WTC11 (cell line): ENCODE results near the gene C1orf35. TPM values are rescaled to one million over a fixed set of nuclear protein-coding genes. Genes with fewer than 3 reads are reported as not detected.

Experiments
- ATAC-seq: fragments of 200-7000 bp; cut with Tn5 transposase; 2 replicates; pipeline ENCODE4 v1.10.0; 2021; ENCODE audit warnings: mild to moderate bottlenecking, moderate library complexity
- CTCF ChIA-PET: fragments of 300-600 bp; sonication (Branson Sonifier 250); formaldehyde crosslinking; loops from one replicate; lab custom pipeline; 2021; ENCODE audit warnings: antibody characterized with exemption; lab: Charles Lee
- POLR2A ChIA-PET: fragments of 350-600 bp; sonication (Branson Sonifier 250); formaldehyde crosslinking; loops from one replicate; lab custom pipeline; 2021; ENCODE audit warnings: antibody characterized with exemption; lab: Charles Lee
- DNase-seq: peaks from one replicate; pipeline ENCODE4 v3.0.0; 2021; ENCODE audit warnings: low spot score
- H3K27ac Mint-ChIP-seq: 2 replicates; pipeline ENCODE4 v1.8.0; 2021; ENCODE audit warnings: mixed read lengths
- H3K27me3 Mint-ChIP-seq: 2 replicates; pipeline ENCODE4 v1.8.0; 2021; ENCODE audit warnings: low read depth, mild to moderate bottlenecking, moderate library complexity, mixed read lengths
- H3K36me3 Mint-ChIP-seq: 2 replicates; pipeline ENCODE4 v1.8.0; 2021; ENCODE audit warnings: mixed read lengths
- H3K4me1 Mint-ChIP-seq: 2 replicates; pipeline ENCODE4 v1.8.0; 2022; ENCODE audit warnings: mixed read lengths
- H3K4me3 Mint-ChIP-seq: 2 replicates; pipeline ENCODE4 v1.8.0; 2021; ENCODE audit warnings: mild to moderate bottlenecking, moderate library complexity, mixed read lengths
- H3K9me3 Mint-ChIP-seq: 2 replicates; pipeline ENCODE4 v1.8.0; 2021; ENCODE audit warnings: mixed read lengths
- AFF4 ChIP-seq: sonication (generic); formaldehyde crosslinking; IDR thresholded peaks from 2 replicates; pipeline ENCODE4 v1.8.1; 2023; ENCODE audit warnings: mild to moderate bottlenecking, missing genetic modification reagents, borderline replicate concordance
- ATF2 ChIP-seq: sonication (generic); formaldehyde crosslinking; IDR thresholded peaks from 2 replicates; pipeline ENCODE4 v1.8.1; 2022; ENCODE audit warnings: low read depth, missing genetic modification reagents, borderline replicate concordance
- ATF6 ChIP-seq: sonication (generic); formaldehyde crosslinking; IDR thresholded peaks from 2 replicates; pipeline ENCODE4 v1.8.1; 2023; ENCODE audit warnings: mild to moderate bottlenecking, missing genetic modification reagents
- CDX4 ChIP-seq: fragments of 250-450 bp; sonication (Bioruptor Pico); IDR thresholded peaks from 2 replicates; pipeline ENCODE4 v1.9.0; 2021; ENCODE audit warnings: moderate library complexity, mild to moderate bottlenecking, inconsistent platforms, borderline replicate concordance
- CTCF ChIP-seq: fragments of 200-600 bp; IDR thresholded peaks from 2 replicates; pipeline ENCODE4 v1.8.0; 2022; ENCODE audit warnings: antibody characterized with exemption
- E2F1 ChIP-seq: sonication (generic); formaldehyde crosslinking; IDR thresholded peaks from 2 replicates; pipeline ENCODE4 v1.8.0; 2022; ENCODE audit warnings: mild to moderate bottlenecking, missing genetic modification reagents
- E2F4 ChIP-seq: sonication (generic); formaldehyde crosslinking; IDR thresholded peaks from 2 replicates; pipeline ENCODE4 v1.8.1; 2022; ENCODE audit warnings: low read depth, mild to moderate bottlenecking, moderate library complexity, missing genetic modification reagents, borderline replicate concordance
- IRF2 ChIP-seq: sonication (generic); formaldehyde crosslinking; IDR thresholded peaks from 2 replicates; pipeline ENCODE4 v1.8.0; 2022; ENCODE audit warnings: low read depth, missing genetic modification reagents, borderline replicate concordance
- JUN ChIP-seq: sonication (generic); formaldehyde crosslinking; IDR thresholded peaks from 2 replicates; pipeline ENCODE4 v1.8.0; 2023; ENCODE audit warnings: mild to moderate bottlenecking, missing genetic modification reagents
- MLX ChIP-seq: sonication (generic); formaldehyde crosslinking; IDR thresholded peaks from 2 replicates; pipeline ENCODE4 v1.8.1; 2023; ENCODE audit warnings: mild to moderate bottlenecking, missing genetic modification reagents, moderate library complexity
- NFE2L1 ChIP-seq: sonication (generic); formaldehyde crosslinking; IDR thresholded peaks from 2 replicates; pipeline ENCODE4 v1.8.1; 2023; ENCODE audit warnings: missing genetic modification reagents
- NR2C2 ChIP-seq: sonication (generic); formaldehyde crosslinking; IDR thresholded peaks from 2 replicates; pipeline ENCODE4 v1.8.0; 2022; ENCODE audit warnings: mild to moderate bottlenecking, missing genetic modification reagents
- NR3C1 ChIP-seq: sonication (generic); formaldehyde crosslinking; conservative IDR thresholded peaks from 2 replicates; pipeline ENCODE4 v1.8.1; 2023; ENCODE audit warnings: low read depth, mild to moderate bottlenecking, missing genetic modification reagents
- TCF7 ChIP-seq: sonication (generic); formaldehyde crosslinking; IDR thresholded peaks from 2 replicates; pipeline ENCODE4 v1.8.0; 2022; ENCODE audit warnings: mild to moderate bottlenecking, low read depth, missing genetic modification reagents, moderate library complexity
- TEAD1 ChIP-seq: sonication (generic); formaldehyde crosslinking; IDR thresholded peaks from 2 replicates; pipeline ENCODE4 v1.8.0; 2022; ENCODE audit warnings: mild to moderate bottlenecking, missing genetic modification reagents
- USF2 ChIP-seq: sonication (generic); formaldehyde crosslinking; IDR thresholded peaks from 2 replicates; pipeline ENCODE4 v1.8.1; 2023; ENCODE audit warnings: mild to moderate bottlenecking, missing genetic modification reagents, moderate library complexity
- ZNF138 ChIP-seq: sonication (generic); formaldehyde crosslinking; conservative IDR thresholded peaks from 2 replicates; pipeline ENCODE4 v1.8.1; 2022; ENCODE audit warnings: mild to moderate bottlenecking, moderate library complexity, missing genetic modification reagents
- ZNF219 ChIP-seq: sonication (generic); formaldehyde crosslinking; IDR thresholded peaks from 2 replicates; pipeline ENCODE4 v1.8.0; 2023; ENCODE audit warnings: missing genetic modification reagents, mild to moderate bottlenecking, borderline replicate concordance
- ZNF232 ChIP-seq: sonication (generic); formaldehyde crosslinking; IDR thresholded peaks from 2 replicates; pipeline ENCODE4 v1.8.0; 2022; ENCODE audit warnings: mild to moderate bottlenecking, missing genetic modification reagents
- total RNA-seq: library from RNA; stranded (reverse); gene quantifications from 3 replicates; pipeline ENCODE4 v1.2.3, GENCODE V29; 2021

Gene C1orf35
- total RNA-seq, 1 experiment from 2014 or later = 33.8 TPM

- H3K9me3 Mint-ChIP-seq = no peaks in the 10 kb centered on the region
- peaks cover 98% of the 10 kb centered on the region for H3K27me3 Mint-ChIP-seq
- no peak overlapping the region for H3K27ac Mint-ChIP-seq
- no peak; the same call in 1 of the 2 replicates for ATAC-seq
- ChIA-PET POLR2A (no interaction called here), CTCF (interaction anchor here (1.7 to 4.7 kb wide), 5 partner anchors 15 to 76 kb away, joined by 3 to 62 read pairs (median 21); partner anchors contain the start of gene WNT3A)
- no peak overlapping the region for H3K4me3 Mint-ChIP-seq
- H3K4me1 Mint-ChIP-seq = peaks cover 8% of the 10 kb centered on the region
- no peaks in the 10 kb centered on the region for H3K36me3 Mint-ChIP-seq
- no peak for DNase-seq
- TF ChIP-seq JUN (CRISPR knock-in tag) (no peak), ATF6 (no peak), ZNF232 (CRISPR knock-in tag) (no peak), NR3C1 (CRISPR knock-in tag) (no peak), E2F4 (no peak), MLX (CRISPR knock-in tag) (no peak), NFE2L1 (CRISPR knock-in tag) (no peak), ZNF219 (CRISPR knock-in tag) (no peak), TCF7 (CRISPR knock-in tag) (no peak), ATF2 (CRISPR knock-in tag) (no peak), NR2C2 (no peak), IRF2 (CRISPR knock-in tag) (no peak), E2F1 (CRISPR knock-in tag) (no peak), CDX4 (CRISPR knock-in tag) (no peak), ZNF138 (no peak), TEAD1 (CRISPR knock-in tag) (no peak), CTCF (no peak), AFF4 (no peak), USF2 (CRISPR knock-in tag) (no peak)
Observed at GRCh38 chr1:228074954-228075730, 28.0 kb downstream of the C1orf35 start.
